ENCODE measurements around the gene M1AP.

M1AP gene

GRCh38 chr2:74538881-74539339 lies 109.2 kb downstream of the M1AP start:
- no peaks in the 10 kb centered on the region for H3K9me3 ChIP-seq (ENCODE audit: control insufficient read depth, low read length)
- H3K27me3 ChIP-seq (replicated peaks; ENCODE audit: control insufficient read depth, insufficient read depth, low read length, poor library complexity, severe bottlenecking): peaks cover 5% of the 10 kb centered on the region
- H3K36me3 ChIP-seq (ENCODE audit: control insufficient read depth, insufficient read depth, low read length): no peaks in the 10 kb centered on the region
- H3K27ac ChIP-seq (ENCODE audit: insufficient read depth, low read length, poor library complexity, severe bottlenecking): no peak overlapping the region
- DNase-seq: no peak
- H3K4me1 ChIP-seq (ENCODE audit: control insufficient read depth, insufficient read depth, low read length, poor library complexity, severe bottlenecking): no peaks in the 10 kb centered on the region
- no peak overlapping the region for H3K4me3 ChIP-seq (ENCODE audit: insufficient read depth, low read depth, low read length, poor library complexity, severe bottlenecking)

- H3K27ac ChIP-seq (ENCODE audit: insufficient read depth, low read length, poor library complexity, severe bottlenecking): no peak overlapping the region
- peaks cover 5% of the 10 kb centered on the region for H3K27me3 ChIP-seq (replicated peaks; ENCODE audit: control insufficient read depth, insufficient read depth, low read length, poor library complexity, severe bottlenecking)
- no peak for DNase-seq
- no peak overlapping the region for H3K4me3 ChIP-seq (ENCODE audit: insufficient read depth, low read depth, low read length, poor library complexity, severe bottlenecking)
- H3K4me1 ChIP-seq (ENCODE audit: control insufficient read depth, insufficient read depth, low read length, poor library complexity, severe bottlenecking): no peaks in the 10 kb centered on the region
- no peaks in the 10 kb centered on the region for H3K9me3 ChIP-seq (ENCODE audit: control insufficient read depth, low read length)
- H3K36me3 ChIP-seq (ENCODE audit: control insufficient read depth, insufficient read depth, low read length): no peaks in the 10 kb centered on the region
Measured at GRCh38 chr2:74537140-74537539, 111.0 kb downstream of the M1AP start.

GRCh38 chr2:74536166-74536950 lies 111.8 kb downstream of the M1AP start:
- Histone ChIP-seq H3K36me3 (ENCODE audit: control insufficient read depth, insufficient read depth, low read length) (no peaks in the 10 kb centered on the region), H3K27me3 (replicated peaks; ENCODE audit: control insufficient read depth, insufficient read depth, low read length, poor library complexity, severe bottlenecking) (peaks cover 5% of the 10 kb centered on the region), H3K4me3 (ENCODE audit: insufficient read depth, low read depth, low read length, poor library complexity, severe bottlenecking) (no peak overlapping the region), H3K9me3 (ENCODE audit: control insufficient read depth, low read length) (no peaks in the 10 kb centered on the region), H3K27ac (ENCODE audit: insufficient read depth, low read length, poor library complexity, severe bottlenecking) (no peak overlapping the region), H3K4me1 (ENCODE audit: control insufficient read depth, insufficient read depth, low read length, poor library complexity, severe bottlenecking) (peaks cover under 1% of the 10 kb centered on the region)
- DNase-seq: no peak

- no peaks in the 10 kb centered on the region for H3K9me3 ChIP-seq (ENCODE audit: control insufficient read depth, low read length)
- no peak overlapping the region for H3K27ac ChIP-seq (ENCODE audit: insufficient read depth, low read length, poor library complexity, severe bottlenecking)
- peaks cover 5% of the 10 kb centered on the region for H3K27me3 ChIP-seq (replicated peaks; ENCODE audit: control insufficient read depth, insufficient read depth, low read length, poor library complexity, severe bottlenecking)
- H3K36me3 ChIP-seq (ENCODE audit: control insufficient read depth, insufficient read depth, low read length): no peaks in the 10 kb centered on the region
- H3K4me1 ChIP-seq (ENCODE audit: control insufficient read depth, insufficient read depth, low read length, poor library complexity, severe bottlenecking): peaks cover 9% of the 10 kb centered on the region
- no peak for DNase-seq
- H3K4me3 ChIP-seq (ENCODE audit: insufficient read depth, low read depth, low read length, poor library complexity, severe bottlenecking): no peak overlapping the region
Measured at GRCh38 chr2:74535440-74535965, 112.6 kb downstream of the M1AP start.

GRCh38 chr2:74534411-74534810 lies 113.7 kb downstream of the M1AP start:
- H3K9me3 ChIP-seq (ENCODE audit: control insufficient read depth, low read length): no peaks in the 10 kb centered on the region
- no peaks in the 10 kb centered on the region for H3K36me3 ChIP-seq (ENCODE audit: control insufficient read depth, insufficient read depth, low read length)
- H3K27me3 ChIP-seq (replicated peaks; ENCODE audit: control insufficient read depth, insufficient read depth, low read length, poor library complexity, severe bottlenecking): peaks cover 3% of the 10 kb centered on the region
- H3K4me1 ChIP-seq (ENCODE audit: control insufficient read depth, insufficient read depth, low read length, poor library complexity, severe bottlenecking): peaks cover 11% of the 10 kb centered on the region
- no peak overlapping the region for H3K27ac ChIP-seq (ENCODE audit: insufficient read depth, low read length, poor library complexity, severe bottlenecking)
- no peak for DNase-seq
- no peak overlapping the region for H3K4me3 ChIP-seq (ENCODE audit: insufficient read depth, low read depth, low read length, poor library complexity, severe bottlenecking)

GRCh38 chr2:74533464-74533863 lies 114.7 kb downstream of the M1AP start:
- Histone ChIP-seq H3K4me3 (ENCODE audit: insufficient read depth, low read depth, low read length, poor library complexity, severe bottlenecking) (no peak overlapping the region), H3K27ac (ENCODE audit: insufficient read depth, low read length, poor library complexity, severe bottlenecking) (no peak overlapping the region), H3K27me3 (replicated peaks; ENCODE audit: control insufficient read depth, insufficient read depth, low read length, poor library complexity, severe bottlenecking) (no peaks in the 10 kb centered on the region), H3K36me3 (ENCODE audit: control insufficient read depth, insufficient read depth, low read length) (no peaks in the 10 kb centered on the region), H3K9me3 (ENCODE audit: control insufficient read depth, low read length) (no peaks in the 10 kb centered on the region), H3K4me1 (ENCODE audit: control insufficient read depth, insufficient read depth, low read length, poor library complexity, severe bottlenecking) (peaks cover 20% of the 10 kb centered on the region)
- no peak for DNase-seq

GRCh38 chr2:74532222-74532621 lies 115.9 kb downstream of the M1AP start:
- H3K27me3 ChIP-seq (replicated peaks; ENCODE audit: control insufficient read depth, insufficient read depth, low read length, poor library complexity, severe bottlenecking): no peaks in the 10 kb centered on the region
- H3K27ac ChIP-seq (ENCODE audit: insufficient read depth, low read length, poor library complexity, severe bottlenecking): no peak overlapping the region
- peaks cover 22% of the 10 kb centered on the region for H3K4me1 ChIP-seq (ENCODE audit: control insufficient read depth, insufficient read depth, low read length, poor library complexity, severe bottlenecking)
- H3K9me3 ChIP-seq (ENCODE audit: control insufficient read depth, low read length): no peaks in the 10 kb centered on the region
- H3K4me3 ChIP-seq (ENCODE audit: insufficient read depth, low read depth, low read length, poor library complexity, severe bottlenecking): no peak overlapping the region
- peaks cover 10% of the 10 kb centered on the region for H3K36me3 ChIP-seq (ENCODE audit: control insufficient read depth, insufficient read depth, low read length)
- no peak for DNase-seq

GRCh38 chr2:74531666-74532065 lies 116.5 kb downstream of the M1AP start:
- DNase-seq: no peak
- H3K4me1 ChIP-seq (ENCODE audit: control insufficient read depth, insufficient read depth, low read length, poor library complexity, severe bottlenecking): peaks cover 22% of the 10 kb centered on the region
- H3K9me3 ChIP-seq (ENCODE audit: control insufficient read depth, low read length): no peaks in the 10 kb centered on the region
- no peaks in the 10 kb centered on the region for H3K27me3 ChIP-seq (replicated peaks; ENCODE audit: control insufficient read depth, insufficient read depth, low read length, poor library complexity, severe bottlenecking)
- peaks cover 16% of the 10 kb centered on the region for H3K36me3 ChIP-seq (ENCODE audit: control insufficient read depth, insufficient read depth, low read length)
- no peak overlapping the region for H3K4me3 ChIP-seq (ENCODE audit: insufficient read depth, low read depth, low read length, poor library complexity, severe bottlenecking)
- H3K27ac ChIP-seq (ENCODE audit: insufficient read depth, low read length, poor library complexity, severe bottlenecking): no peak overlapping the region

GRCh38 chr2:74530239-74531187 lies 117.6 kb downstream of the M1AP start:
- H3K36me3 ChIP-seq (ENCODE audit: control insufficient read depth, insufficient read depth, low read length): peaks cover 21% of the 10 kb centered on the region
- peak overlapping the region; percentile 94 for H3K4me3 ChIP-seq (ENCODE audit: insufficient read depth, low read depth, low read length, poor library complexity, severe bottlenecking)
- H3K27ac ChIP-seq (ENCODE audit: insufficient read depth, low read length, poor library complexity, severe bottlenecking): peak overlapping the region; percentile 90
- H3K9me3 ChIP-seq (ENCODE audit: control insufficient read depth, low read length): no peaks in the 10 kb centered on the region
- H3K4me1 ChIP-seq (ENCODE audit: control insufficient read depth, insufficient read depth, low read length, poor library complexity, severe bottlenecking): peaks cover 22% of the 10 kb centered on the region
- H3K27me3 ChIP-seq (replicated peaks; ENCODE audit: control insufficient read depth, insufficient read depth, low read length, poor library complexity, severe bottlenecking): no peaks in the 10 kb centered on the region
- peak in 2 of 3 donors; percentile 27 to 44 for DNase-seq
